Activated naive CD8-positive, alpha-beta T cell treated with anti-CD3 and anti-CD28 coated beads, Interleukin-2, amount 50 U/mL, for 16 hours (primary cell): ENCODE results near the gene SACS.

Source experiments
- DNase-seq: peaks from one replicate; pipeline ENCODE4 v3.0.0-alpha.2; 2020; ENCODE audit warnings: low read depth, low spot score

The SACS gene

DNA sequence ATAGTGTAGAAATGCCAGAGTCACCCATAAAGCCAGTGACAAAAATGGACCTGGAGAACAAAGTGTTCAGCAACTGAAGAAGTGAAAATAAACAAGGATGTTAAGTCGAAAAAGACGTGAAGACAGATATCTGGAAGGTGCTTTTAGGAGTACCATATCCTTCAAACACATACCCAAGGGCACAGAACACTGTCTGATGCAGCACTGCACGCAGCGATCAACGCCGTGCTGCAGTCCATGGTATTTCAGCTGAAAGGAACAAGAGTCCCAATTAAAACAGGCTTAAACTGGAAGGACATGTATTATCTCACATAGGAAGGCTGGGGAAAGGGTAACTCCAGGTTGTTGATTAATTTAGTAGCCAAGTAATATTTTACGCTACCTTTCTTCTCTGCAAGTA, 144.5 kb downstream of the SACS start:
- DNase-seq: no peak

DNA sequence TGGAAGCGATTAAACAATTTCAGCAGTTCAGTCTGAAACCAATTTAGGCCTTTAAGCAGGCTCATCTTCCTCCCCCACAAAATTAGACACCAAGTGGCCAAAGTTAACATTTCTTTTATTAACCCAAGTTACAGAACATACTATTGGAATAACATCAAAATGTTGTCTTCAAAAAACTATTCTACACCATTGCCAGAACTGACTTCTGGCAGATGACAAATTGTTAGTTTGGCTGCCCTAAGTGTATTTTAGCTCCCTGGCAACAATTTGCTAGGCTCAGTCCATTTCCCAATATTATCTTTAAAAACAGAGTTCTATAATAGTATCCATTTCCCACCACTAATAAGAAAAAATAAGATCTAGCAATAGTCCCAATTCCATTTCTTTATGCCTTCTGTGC, 144.9 kb downstream of the SACS start:
- DNase-seq: no peak

DNA sequence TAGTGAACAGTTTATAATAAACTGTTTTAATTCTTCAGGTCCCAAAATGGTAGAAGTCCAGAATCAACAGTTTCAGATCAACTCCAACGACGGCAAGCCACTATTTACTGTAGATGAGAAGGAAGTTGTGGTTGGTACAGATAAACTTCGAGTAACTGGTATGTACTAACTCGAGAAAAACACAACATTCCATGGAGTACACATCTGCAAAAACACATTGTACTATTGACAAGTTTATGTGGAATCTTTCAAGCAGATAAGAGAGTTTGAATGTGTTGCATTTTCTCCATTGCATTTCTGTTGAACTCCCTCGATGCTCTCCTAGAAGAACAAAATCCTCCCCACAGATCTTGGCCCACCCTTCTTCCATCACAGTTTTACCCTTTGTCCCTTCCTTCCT, 154.2 kb downstream of the SACS start:
- DNase-seq: no peak
